Mucosa of stomach (tissue), 1 donor: ENCODE results near the gene NSD1.

Experiments
- H3K27me3 ChIP-seq: one replicate; pipeline ENCODE4 v1.7.0; 2013; ENCODE audit warnings: mild to moderate bottlenecking, low read length; ENCODE audit not compliant: control insufficient read depth, insufficient read depth
- H3K36me3 ChIP-seq: one replicate; pipeline ENCODE4 v1.7.0; 2013; ENCODE audit warnings: low read length; ENCODE audit not compliant: control insufficient read depth, insufficient read depth
- H3K4me1 ChIP-seq: one replicate; pipeline ENCODE4 v1.7.0; 2013; ENCODE audit warnings: mild to moderate bottlenecking, low read length; ENCODE audit not compliant: control insufficient read depth, insufficient read depth
- H3K4me3 ChIP-seq: one replicate; pipeline ENCODE4 v1.7.0; 2013; ENCODE audit warnings: low read length
- H3K9ac ChIP-seq: one replicate; pipeline ENCODE4 v1.7.0; 2013; ENCODE audit warnings: mild to moderate bottlenecking, low read length, moderate library complexity
- H3K9me3 ChIP-seq: one replicate; pipeline ENCODE4 v1.7.0; 2013; ENCODE audit warnings: mild to moderate bottlenecking, low read length, moderate library complexity; ENCODE audit not compliant: control insufficient read depth
- donor health status: Pancreatic carcinoma.

NSD1 gene

DNA sequence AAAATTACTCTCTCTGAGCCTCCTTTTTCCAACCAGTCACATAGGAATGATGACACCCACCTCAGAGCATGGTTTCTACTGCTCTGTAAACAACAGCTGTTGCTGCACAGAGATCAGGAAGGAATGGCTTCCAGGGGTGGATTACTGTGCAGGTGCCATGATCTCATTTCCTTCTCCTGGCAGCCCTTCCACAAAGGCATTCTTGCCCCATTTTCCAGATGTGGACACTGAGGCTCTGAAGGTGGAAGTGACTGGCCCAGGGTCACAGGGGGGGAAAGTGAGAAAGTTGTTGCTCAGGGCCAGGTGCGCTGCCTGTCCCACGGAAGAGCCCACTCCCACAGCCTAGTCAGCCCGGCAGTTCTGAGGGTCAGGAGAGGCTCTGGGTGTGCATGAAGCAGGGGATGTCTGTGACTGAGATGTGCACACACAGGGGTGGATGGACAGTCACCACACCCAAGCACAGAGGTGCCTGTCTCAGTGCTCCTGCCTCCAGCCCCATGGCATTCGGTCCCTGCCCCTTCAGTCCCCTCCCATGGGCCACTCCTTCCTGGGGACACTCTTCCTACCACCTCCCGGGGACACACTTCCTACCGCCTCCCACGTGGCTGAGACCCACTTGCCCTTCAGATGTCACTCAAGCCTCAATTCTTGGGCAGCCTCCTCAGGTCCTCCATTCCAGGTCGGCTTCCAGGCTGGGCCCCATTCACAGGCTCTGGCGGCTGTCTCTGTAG, 29.9 kb upstream of the NSD1 start:
- no peak overlapping the region for H3K4me3 ChIP-seq
- H3K9ac ChIP-seq, result no peak overlapping the region
- no peaks in the 10 kb centered on the region for H3K27me3 ChIP-seq
- no peaks in the 10 kb centered on the region for H3K36me3 ChIP-seq
- no peaks in the 10 kb centered on the region for H3K9me3 ChIP-seq
- peaks cover 8% of the 10 kb centered on the region for H3K4me1 ChIP-seq

DNA sequence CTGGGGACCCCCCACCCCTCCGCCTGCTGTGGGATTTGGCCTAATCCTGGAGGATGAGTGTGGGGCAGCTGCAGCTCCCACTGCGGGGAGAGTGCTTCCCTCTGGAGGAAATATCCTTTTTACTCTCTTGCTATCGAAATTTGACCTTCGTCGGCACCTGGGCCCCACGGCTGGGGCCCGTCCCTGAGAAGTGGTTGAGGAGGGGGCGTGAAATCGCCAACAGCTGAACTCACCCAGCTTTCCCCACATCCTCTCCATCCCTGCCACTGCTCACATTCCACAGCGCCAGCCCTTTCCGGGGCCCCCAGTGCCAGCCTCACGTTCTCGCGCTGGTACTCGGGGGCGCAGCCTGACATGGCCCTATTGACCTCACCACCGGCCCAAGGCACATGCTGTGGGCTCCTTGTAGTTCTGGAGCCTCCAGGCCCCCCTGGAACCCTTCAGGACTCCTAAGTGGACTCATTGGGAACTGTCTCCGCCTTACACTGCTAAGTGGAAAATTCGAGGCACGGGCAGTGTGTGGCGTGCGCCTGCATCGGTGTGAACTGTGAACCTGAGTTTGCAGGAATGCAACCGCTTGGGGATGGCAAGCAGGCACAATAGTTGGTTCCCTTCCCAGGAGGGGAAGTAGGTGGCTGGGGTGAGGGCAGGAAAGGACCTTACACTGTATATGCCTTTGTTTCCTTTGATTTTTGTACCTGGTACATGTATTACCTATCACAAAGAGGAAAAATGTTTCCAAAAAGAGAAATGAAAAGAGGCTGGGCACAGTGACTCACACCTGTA, 27.7 kb upstream of the NSD1 start:
- no peak overlapping the region for H3K9ac ChIP-seq
- H3K4me1 ChIP-seq, result no peaks in the 10 kb centered on the region
- H3K4me3 ChIP-seq, result no peak overlapping the region
- no peaks in the 10 kb centered on the region for H3K36me3 ChIP-seq
- no peaks in the 10 kb centered on the region for H3K9me3 ChIP-seq
- no peaks in the 10 kb centered on the region for H3K27me3 ChIP-seq

DNA sequence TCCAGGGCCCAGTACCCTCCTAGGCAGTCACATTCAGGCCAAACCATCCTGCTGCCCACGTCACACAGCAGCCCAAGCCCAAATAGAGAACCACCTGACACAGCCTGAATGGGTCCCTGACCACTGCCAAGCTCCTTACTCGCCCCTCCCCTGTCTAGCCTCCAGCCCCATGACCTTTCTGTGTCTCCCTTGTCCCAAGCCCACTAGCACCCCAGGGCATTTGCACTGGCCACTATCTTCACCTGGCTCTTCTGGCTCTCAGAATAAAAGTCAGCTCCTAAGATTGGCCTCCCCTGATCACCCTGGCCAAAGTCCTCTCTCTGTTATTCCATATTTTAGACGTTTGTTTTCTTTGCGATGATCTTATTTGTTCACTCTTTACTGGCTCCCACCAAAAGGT, 26.4 kb upstream of the NSD1 start:
- Histone ChIP-seq H3K9me3 (no peaks in the 10 kb centered on the region), H3K27me3 (no peaks in the 10 kb centered on the region), H3K4me1 (no peaks in the 10 kb centered on the region), H3K36me3 (no peaks in the 10 kb centered on the region), H3K9ac (no peak overlapping the region), H3K4me3 (no peak overlapping the region)

DNA sequence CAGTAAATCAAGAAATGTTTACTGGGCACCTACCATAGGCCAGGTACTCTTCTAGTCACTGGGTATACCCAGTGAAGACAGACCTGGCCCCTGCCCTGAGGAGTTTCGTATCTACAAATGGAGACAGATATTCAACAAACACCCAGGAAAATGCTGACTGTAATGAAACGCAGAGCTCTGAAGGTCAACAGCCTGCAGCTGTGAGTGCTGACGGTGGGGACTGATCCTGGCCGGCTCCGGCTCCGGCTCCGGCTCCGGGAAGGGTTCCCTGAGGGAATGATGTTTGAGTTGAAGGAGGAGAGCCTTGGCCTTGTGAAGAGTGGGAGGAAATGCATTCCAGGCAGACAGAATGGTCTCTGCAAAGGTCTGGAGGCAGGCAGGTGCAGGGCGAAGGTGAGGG, 23.8 kb upstream of the NSD1 start:
- Histone ChIP-seq H3K4me1 (no peaks in the 10 kb centered on the region), H3K4me3 (no peak overlapping the region), H3K9ac (no peak overlapping the region), H3K27me3 (no peaks in the 10 kb centered on the region), H3K9me3 (no peaks in the 10 kb centered on the region), H3K36me3 (no peaks in the 10 kb centered on the region)

DNA sequence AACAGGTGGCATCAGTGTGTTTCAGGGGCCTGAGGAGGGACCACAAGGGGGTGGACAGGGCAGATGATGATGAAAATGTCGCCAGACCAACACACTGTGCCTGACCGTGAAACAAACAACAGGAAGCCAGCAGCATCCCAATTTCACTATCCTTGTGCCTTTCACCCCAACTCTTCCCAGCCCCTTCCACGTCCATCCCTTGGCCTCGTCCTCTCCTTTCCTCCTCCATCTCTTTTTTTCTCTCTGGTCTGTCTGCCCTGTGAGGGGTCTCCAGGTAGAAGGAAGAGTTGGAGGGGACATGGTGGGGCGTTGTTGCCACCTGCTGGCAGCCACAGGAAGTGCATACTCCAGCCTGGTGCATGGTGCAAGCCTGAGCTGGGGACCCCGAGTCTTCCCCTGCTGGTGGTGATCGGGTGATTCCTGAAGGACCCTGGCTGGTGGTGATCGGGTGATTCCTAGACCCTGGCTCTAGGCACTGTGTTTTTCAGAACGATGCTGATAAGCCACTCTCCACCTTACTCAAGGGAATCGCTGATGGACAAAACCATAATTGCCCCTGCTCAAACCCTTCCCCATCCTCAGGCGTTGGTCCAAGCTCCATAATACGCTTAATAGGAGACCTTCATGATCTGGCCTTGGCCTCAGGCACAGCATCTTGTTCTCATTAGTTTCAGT, 21.7 kb upstream of the NSD1 start:
- H3K9me3 ChIP-seq, result no peaks in the 10 kb centered on the region
- no peak overlapping the region for H3K9ac ChIP-seq
- no peak overlapping the region for H3K4me3 ChIP-seq
- H3K4me1 ChIP-seq, result no peaks in the 10 kb centered on the region
- H3K27me3 ChIP-seq, result no peaks in the 10 kb centered on the region
- no peaks in the 10 kb centered on the region for H3K36me3 ChIP-seq

DNA sequence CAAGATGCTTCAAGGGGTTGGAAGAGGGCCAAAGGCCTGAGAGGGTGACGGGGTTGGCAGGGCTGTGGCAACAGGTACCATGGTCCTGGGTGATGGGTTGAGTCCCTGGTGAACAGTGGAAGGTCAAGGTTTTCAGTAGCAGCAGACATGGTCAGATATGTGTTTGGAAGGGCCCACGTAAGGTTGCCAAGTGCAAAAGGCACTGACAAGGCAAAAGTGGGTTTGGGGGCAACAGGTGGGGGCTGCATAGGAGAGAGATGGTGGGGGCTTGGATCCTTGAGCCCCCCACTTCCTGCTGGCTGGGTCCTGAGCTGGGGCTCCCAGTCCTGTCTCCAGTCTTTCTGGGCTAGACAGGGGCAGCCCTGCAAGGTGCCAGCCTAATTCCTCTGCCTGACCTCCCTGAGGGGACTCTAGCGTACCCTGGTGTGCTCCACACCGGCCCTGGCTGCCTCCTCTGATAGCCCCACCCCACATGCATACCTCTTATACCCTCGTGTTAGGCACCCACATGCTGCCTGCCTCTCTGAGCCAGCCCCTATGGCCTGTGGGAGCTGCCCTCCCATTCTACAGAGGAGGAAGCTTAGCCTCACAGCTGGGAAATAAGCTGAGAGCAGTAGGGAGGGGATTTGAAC, 20.9 kb upstream of the NSD1 start:
- H3K9ac ChIP-seq, result no peak overlapping the region
- no peak overlapping the region for H3K4me3 ChIP-seq
- H3K9me3 ChIP-seq, result no peaks in the 10 kb centered on the region
- no peaks in the 10 kb centered on the region for H3K27me3 ChIP-seq
- H3K36me3 ChIP-seq, result no peaks in the 10 kb centered on the region
- H3K4me1 ChIP-seq, result no peaks in the 10 kb centered on the region

DNA sequence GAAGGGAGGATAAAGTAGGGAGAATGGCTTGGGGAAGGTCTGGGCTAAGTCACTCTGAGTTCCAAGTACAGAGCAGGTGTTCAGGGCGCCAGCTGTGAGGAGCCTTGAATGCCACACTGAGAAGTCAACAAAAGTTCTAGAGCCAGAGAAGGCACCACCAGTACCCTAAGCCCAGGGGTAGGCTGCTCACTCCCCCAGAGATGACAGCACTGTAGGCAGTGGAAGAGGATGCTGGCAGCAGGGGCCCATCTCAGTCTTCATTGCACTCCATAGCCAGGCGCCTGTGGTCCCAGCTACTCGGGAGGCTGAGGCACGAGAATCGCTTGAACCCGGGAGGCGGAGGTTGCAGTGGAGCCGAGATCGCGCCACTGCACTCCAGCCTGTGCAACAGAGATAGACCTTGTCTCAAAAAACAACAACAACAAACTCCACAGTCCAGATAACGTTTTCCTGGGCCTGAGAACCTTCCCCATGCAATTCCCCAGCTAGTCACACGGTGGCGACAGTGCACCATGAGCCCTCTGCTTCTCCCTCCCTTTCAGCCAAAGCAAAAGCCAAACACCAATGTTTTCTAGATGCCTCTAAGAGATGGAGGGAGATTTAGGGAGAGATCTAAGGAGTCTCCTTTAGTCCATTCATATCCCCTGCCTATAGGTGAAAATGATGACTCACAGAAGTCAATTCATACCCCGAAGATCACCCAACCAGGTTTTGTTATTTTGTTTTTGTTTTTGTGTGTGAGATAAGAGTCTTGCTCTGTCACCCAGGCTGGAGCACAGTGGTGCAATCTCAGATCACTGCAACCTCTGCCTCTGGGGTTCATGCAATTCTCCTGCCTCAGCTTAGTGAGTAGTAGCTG, 19.8 kb upstream of the NSD1 start:
- no peak overlapping the region for H3K9ac ChIP-seq
- H3K4me3 ChIP-seq, result no peak overlapping the region
- H3K36me3 ChIP-seq, result no peaks in the 10 kb centered on the region
- no peaks in the 10 kb centered on the region for H3K27me3 ChIP-seq
- no peaks in the 10 kb centered on the region for H3K9me3 ChIP-seq
- H3K4me1 ChIP-seq, result no peaks in the 10 kb centered on the region

DNA sequence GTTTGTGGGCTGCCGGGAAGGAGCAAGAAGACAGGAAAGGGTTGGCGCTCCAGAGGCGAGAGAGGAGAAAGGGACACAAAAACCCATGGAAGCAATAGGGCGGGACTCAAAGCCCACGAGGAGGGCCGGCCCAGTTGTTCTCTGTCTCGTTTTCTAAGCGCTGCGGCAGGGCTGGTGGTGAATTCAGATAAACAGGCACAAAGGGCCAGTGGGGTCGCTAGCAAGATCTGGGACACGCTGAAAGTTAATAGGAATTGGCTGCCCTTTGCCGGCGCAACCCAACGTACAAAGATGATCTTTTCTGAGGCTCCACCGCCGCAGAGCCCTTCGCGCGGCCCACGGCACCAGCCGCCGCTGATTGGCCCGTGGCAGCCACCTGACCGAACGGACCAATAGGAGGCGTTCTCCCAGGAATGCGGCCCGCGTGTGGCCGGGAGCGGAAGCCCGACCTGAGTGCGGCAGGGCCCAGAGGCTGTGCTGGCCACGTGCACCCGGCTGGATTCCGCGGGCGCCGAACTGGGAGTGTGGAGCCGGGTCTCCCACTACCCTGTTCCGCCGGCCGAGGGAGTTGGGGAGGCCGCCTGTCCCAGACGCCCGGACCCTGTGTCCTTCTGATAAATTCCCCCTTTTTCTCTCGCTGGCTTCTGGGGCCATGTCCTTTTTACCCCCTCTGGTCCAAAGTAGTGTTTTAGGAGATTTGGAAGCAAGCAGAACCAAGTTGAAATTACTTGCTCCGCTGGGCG, 16.8 kb upstream of the NSD1 start:
- H3K4me3 ChIP-seq, result no peak overlapping the region
- no peaks in the 10 kb centered on the region for H3K9me3 ChIP-seq

DNA sequence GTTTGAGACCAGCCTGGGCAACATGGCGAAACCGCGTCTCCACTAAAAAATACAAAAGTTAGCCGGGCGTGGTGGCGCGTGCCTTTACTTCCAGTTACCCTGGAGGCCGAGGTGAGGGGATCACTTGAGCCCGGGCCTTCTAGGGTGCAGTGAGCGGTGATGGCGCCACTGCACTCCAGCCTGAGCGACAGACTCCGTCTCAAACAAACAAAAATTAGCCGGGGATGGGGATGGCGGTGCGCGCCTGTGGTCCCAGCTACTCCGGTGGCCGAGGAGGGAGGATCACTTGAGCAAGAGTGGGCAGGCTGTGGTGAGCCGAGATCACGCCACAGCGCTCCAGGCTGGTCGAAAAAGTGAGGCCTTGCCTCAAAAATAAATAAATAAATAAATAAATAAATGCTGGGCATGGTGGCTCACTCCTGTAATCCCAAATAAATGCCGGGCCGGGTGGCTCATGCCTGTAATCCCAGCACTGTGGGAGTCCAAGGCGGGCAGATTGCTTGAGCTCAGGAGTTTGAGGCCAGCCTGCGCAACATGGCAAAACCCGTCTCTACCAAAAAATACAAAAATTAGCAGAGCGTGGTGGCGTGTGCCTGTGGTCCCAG, 16.0 kb upstream of the NSD1 start:
- H3K9me3 ChIP-seq, result no peaks in the 10 kb centered on the region
- H3K4me1 ChIP-seq, result no peaks in the 10 kb centered on the region
- no peaks in the 10 kb centered on the region for H3K36me3 ChIP-seq
- no peaks in the 10 kb centered on the region for H3K27me3 ChIP-seq
- H3K4me3 ChIP-seq, result no peak overlapping the region
- no peak overlapping the region for H3K9ac ChIP-seq

More for the DNA sequence above, 16.8 kb upstream of the NSD1 start:
- H3K4me1 ChIP-seq, result no peaks in the 10 kb centered on the region
- no peak overlapping the region for H3K9ac ChIP-seq
- H3K27me3 ChIP-seq, result no peaks in the 10 kb centered on the region
- H3K36me3 ChIP-seq, result no peaks in the 10 kb centered on the region

DNA sequence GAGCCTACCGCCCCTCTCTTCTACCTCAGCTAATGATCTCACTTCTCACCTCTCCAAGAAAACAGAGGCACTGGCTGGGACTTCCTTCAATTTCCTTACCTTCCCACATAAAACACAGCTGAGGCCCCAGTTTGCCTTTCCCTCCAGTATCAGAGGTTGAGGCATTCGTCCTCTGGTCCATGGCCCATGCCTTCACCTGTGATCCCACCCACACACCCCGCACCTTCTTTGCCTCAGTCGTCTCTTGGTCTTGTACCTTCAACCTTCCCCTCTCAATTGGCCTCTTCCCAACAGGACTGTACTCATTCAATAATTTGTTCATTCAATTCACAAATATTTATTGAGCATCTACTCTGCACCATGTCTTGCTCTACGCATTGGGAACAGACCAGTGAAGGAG, 11.0 kb upstream of the NSD1 start:
- no peak overlapping the region for H3K4me3 ChIP-seq
- H3K9me3 ChIP-seq, result no peaks in the 10 kb centered on the region
- H3K27me3 ChIP-seq, result no peaks in the 10 kb centered on the region
- H3K9ac ChIP-seq, result no peak overlapping the region
- H3K36me3 ChIP-seq, result no peaks in the 10 kb centered on the region
- no peaks in the 10 kb centered on the region for H3K4me1 ChIP-seq
